Panc1 (cell line): ENCODE data around the gene AGBL1. TPM values are rescaled to one million over a fixed set of nuclear protein-coding genes. Genes with fewer than 3 reads are reported as not detected.

Experiments used
- ATAC-seq: fragments of 200-7000 bp; cut with Tn5 transposase; 2 replicates; pipeline ENCODE4 v1.9.1; 2020; ENCODE audit warnings: mild to moderate bottlenecking, moderate library complexity
- BruUV-seq: library from RNA; stranded (reverse); fragments of 400-500 nt; replicated peaks from 2 replicates; lab custom pipeline; 2021; lab: Mats Ljungman, UMichigan
- CTCF ChIA-PET: fragments of 300-600 bp; sonication (Branson Sonifier 250); formaldehyde crosslinking; loops from one replicate; lab custom pipeline; 2022; ENCODE audit warnings: antibody characterized with exemption; lab: Charles Lee
- POLR2A ChIA-PET: fragments of 300-600 bp; sonication (Branson Sonifier 250); formaldehyde crosslinking; loops from one replicate; lab custom pipeline; 2022; ENCODE audit warnings: antibody characterized with exemption; lab: Charles Lee
- DNase-seq: peaks from one replicate; pipeline ENCODE4 v3.0.0-alpha.2; 2010; ENCODE audit warnings: low read depth, low spot score
- H3K27ac ChIP-seq: 2 replicates; pipeline ENCODE4 v1.5.1; 2011; ENCODE audit warnings: mild to moderate bottlenecking, low read length, inconsistent platforms
- H3K27me3 ChIP-seq: fragments of 200-500 bp; sonication (Bioruptor generic); 2 replicates; pipeline ENCODE4 v1.6.0; 2014; ENCODE audit warnings: low read length, inconsistent platforms; ENCODE audit not compliant: control insufficient read depth, insufficient read depth
- H3K36me3 ChIP-seq: fragments of 200-500 bp; sonication (Bioruptor generic); 2 replicates; pipeline ENCODE4 v1.5.1; 2014; ENCODE audit warnings: inconsistent platforms, mild to moderate bottlenecking, low read length, moderate library complexity; ENCODE audit not compliant: control insufficient read depth, insufficient read depth
- H3K4me1 ChIP-seq: 2 replicates; pipeline ENCODE4 v1.5.1; 2011; ENCODE audit warnings: inconsistent platforms, mild to moderate bottlenecking, low read length, moderate library complexity; ENCODE audit not compliant: control insufficient read depth, insufficient read depth
- H3K4me3 ChIP-seq, 2 experiments: 2 replicates each; pipeline ENCODE4 v1.5.1; 2011 to 2012; ENCODE audit warnings: low read depth in 2 of 2, low read length in 2 of 2, mild to moderate bottlenecking in 2 of 2, inconsistent platforms in 1 of 2, moderate library complexity in 1 of 2
- H3K9me3 ChIP-seq: fragments of 200-500 bp; sonication (Bioruptor generic); 2 replicates; pipeline ENCODE4 v1.5.1; 2014; ENCODE audit warnings: low read depth, mild to moderate bottlenecking, inconsistent platforms, low read length, moderate library complexity; ENCODE audit not compliant: control insufficient read depth, insufficient read depth
- POLR2AphosphoS5 ChIP-seq: IDR thresholded peaks from 2 replicates; pipeline ENCODE4 v1.6.1; 2012; ENCODE audit warnings: mild to moderate bottlenecking, low read depth, low read length, moderate library complexity
- SIN3A ChIP-seq: IDR thresholded peaks from 2 replicates; pipeline ENCODE4 v1.6.1; 2012; ENCODE audit warnings: low read depth, mild to moderate bottlenecking, low read length, moderate library complexity, borderline replicate concordance; ENCODE audit not compliant: insufficient read depth
- TCF7L2 ChIP-seq: IDR thresholded peaks from 2 replicates; pipeline ENCODE4 v1.6.1; 2011; ENCODE audit warnings: mild to moderate bottlenecking, low read depth, low read length, inconsistent platforms
- in situ Hi-C: cut with HindIII; loops from 2 replicates; pipeline ENCODE4 v1.10.0; 2016; ENCODE audit warnings: low sequenced_read_pairs, low pct_unique_long_range_greater_than_20kb
- intact Hi-C: fragments of 100-400 bp; cut with micrococcal nuclease; formaldehyde crosslinking; loops from one replicate; pipeline ENCODE4 v1.10.0; 2022; ENCODE audit not compliant: unreplicated experiment
- total RNA-seq: library from RNA; stranded (reverse); gene quantifications from one replicate; pipeline ENCODE4 v1.2.1, GENCODE V29; 2021; ENCODE audit not compliant: unreplicated experiment
- TF ChIP-seq, protein P1 (sequence below): fragments of 450-650 bp; IDR thresholded peaks from 2 replicates; pipeline ENCODE4 v1.5.1; 2017; ENCODE audit warnings: mild to moderate bottlenecking
- TF ChIP-seq, protein P2 (sequence below), 2 experiments: IDR thresholded peaks; 2 replicates each; pipeline ENCODE4 v1.6.1; 2011 to 2012; ENCODE audit warnings: low read depth in 2 of 2, control low read depth in 1 of 2, low read length in 1 of 2, mild to moderate bottlenecking in 1 of 2, moderate library complexity in 1 of 2; ENCODE audit not compliant: insufficient read depth in 1 of 2

Gene AGBL1
- total RNA-seq, 1 experiment from 2014 or later: not detected

DNA sequence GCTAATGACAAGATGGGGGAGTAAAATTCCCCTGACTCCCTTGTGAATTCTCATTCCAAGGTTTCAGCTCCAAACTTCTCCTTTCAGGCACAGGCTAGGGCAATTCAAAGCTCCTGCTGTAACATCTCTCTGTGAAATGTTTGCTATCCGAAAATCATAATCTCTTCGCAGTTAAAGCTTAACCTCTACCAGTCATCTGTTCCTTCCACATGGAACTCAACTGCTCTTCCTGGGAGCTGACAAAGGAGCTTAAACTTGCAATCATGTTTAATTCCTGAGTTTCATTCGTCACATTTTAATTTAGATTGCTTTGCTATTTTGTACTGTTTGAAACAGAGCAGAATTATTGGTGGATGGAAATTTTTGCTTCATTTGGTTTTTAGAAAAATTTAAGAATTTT, 328.6 kb downstream of the AGBL1 start:
- H3K27ac ChIP-seq: no peak overlapping the region
- no peaks in the 10 kb centered on the region for H3K27me3 ChIP-seq
- in situ Hi-C loops (no loop called here), intact Hi-C loops (no loop called here)
- CTCF ChIA-PET: no interaction called here
- no TSS peak for BruUV-seq
- POLR2A ChIA-PET: no interaction called here
- H3K9me3 ChIP-seq: no peaks in the 10 kb centered on the region
- H3K36me3 ChIP-seq: no peaks in the 10 kb centered on the region
- DNase-seq (no peak), ATAC-seq (no peak)
- no peaks in the 10 kb centered on the region for H3K4me1 ChIP-seq
- TF ChIP-seq, protein P1, sequence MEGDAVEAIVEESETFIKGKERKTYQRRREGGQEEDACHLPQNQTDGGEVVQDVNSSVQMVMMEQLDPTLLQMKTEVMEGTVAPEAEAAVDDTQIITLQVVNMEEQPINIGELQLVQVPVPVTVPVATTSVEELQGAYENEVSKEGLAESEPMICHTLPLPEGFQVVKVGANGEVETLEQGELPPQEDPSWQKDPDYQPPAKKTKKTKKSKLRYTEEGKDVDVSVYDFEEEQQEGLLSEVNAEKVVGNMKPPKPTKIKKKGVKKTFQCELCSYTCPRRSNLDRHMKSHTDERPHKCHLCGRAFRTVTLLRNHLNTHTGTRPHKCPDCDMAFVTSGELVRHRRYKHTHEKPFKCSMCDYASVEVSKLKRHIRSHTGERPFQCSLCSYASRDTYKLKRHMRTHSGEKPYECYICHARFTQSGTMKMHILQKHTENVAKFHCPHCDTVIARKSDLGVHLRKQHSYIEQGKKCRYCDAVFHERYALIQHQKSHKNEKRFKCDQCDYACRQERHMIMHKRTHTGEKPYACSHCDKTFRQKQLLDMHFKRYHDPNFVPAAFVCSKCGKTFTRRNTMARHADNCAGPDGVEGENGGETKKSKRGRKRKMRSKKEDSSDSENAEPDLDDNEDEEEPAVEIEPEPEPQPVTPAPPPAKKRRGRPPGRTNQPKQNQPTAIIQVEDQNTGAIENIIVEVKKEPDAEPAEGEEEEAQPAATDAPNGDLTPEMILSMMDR: no peak
- no peak for TF ChIP-seq SIN3A
- no peak for TF ChIP-seq POLR2AphosphoS5
- no peak for TF ChIP-seq TCF7L2
- TF ChIP-seq, protein P2, sequence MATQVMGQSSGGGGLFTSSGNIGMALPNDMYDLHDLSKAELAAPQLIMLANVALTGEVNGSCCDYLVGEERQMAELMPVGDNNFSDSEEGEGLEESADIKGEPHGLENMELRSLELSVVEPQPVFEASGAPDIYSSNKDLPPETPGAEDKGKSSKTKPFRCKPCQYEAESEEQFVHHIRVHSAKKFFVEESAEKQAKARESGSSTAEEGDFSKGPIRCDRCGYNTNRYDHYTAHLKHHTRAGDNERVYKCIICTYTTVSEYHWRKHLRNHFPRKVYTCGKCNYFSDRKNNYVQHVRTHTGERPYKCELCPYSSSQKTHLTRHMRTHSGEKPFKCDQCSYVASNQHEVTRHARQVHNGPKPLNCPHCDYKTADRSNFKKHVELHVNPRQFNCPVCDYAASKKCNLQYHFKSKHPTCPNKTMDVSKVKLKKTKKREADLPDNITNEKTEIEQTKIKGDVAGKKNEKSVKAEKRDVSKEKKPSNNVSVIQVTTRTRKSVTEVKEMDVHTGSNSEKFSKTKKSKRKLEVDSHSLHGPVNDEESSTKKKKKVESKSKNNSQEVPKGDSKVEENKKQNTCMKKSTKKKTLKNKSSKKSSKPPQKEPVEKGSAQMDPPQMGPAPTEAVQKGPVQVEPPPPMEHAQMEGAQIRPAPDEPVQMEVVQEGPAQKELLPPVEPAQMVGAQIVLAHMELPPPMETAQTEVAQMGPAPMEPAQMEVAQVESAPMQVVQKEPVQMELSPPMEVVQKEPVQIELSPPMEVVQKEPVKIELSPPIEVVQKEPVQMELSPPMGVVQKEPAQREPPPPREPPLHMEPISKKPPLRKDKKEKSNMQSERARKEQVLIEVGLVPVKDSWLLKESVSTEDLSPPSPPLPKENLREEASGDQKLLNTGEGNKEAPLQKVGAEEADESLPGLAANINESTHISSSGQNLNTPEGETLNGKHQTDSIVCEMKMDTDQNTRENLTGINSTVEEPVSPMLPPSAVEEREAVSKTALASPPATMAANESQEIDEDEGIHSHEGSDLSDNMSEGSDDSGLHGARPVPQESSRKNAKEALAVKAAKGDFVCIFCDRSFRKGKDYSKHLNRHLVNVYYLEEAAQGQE (IDR thresholded peaks at IDR 0.05; ENCODE audit: insufficient read depth in 1 of 2, low read depth in 2 of 2, low read length in 1 of 2): no peak
- H3K4me3 ChIP-seq: no peak overlapping the region

DNA sequence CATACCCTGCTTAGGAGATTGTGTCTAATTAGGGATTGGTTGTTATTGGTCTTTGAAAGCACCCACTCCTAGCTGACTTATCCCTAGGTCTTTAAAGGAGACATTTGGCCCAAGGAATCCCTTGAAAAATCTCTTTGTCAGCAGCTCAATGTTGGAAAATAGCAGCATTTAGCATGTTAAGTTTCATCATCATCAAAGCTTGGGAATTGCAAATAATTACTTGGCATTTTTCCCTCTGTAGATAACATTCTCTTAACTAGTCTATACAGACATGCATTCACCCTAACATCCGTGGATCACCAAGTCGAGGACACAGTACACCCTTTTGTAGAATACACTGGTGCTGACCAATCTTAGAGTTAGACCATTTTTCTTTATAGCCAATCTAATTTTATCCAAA, 332.2 kb downstream of the AGBL1 start:
- Histone ChIP-seq H3K36me3 (no peaks in the 10 kb centered on the region), H3K9me3 (no peaks in the 10 kb centered on the region), H3K27ac (no peak overlapping the region), H3K4me1 (no peaks in the 10 kb centered on the region), H3K4me3 (no peak overlapping the region), H3K27me3 (no peaks in the 10 kb centered on the region)
- no peak for TF ChIP-seq POLR2AphosphoS5
- TF ChIP-seq SIN3A: no peak
- no peak for TF ChIP-seq TCF7L2
- TF ChIP-seq, protein P2 (IDR thresholded peaks at IDR 0.05; ENCODE audit: insufficient read depth in 1 of 2, low read depth in 2 of 2, low read length in 1 of 2): no peak
- TF ChIP-seq, protein P1: no peak
- ChIA-PET CTCF (no interaction called here), POLR2A (no interaction called here)
- intact Hi-C loops (no loop called here), in situ Hi-C loops (no loop called here)
- DNase-seq (no peak), ATAC-seq (no peak)
- BruUV-seq: no TSS peak
